Nephron (organoid): ENCODE data around the gene NHS.

Source experiments
- H3K27ac Mint-ChIP-seq, 3 experiments: 2 replicates each; pipeline ENCODE4 v1.8.0; 2020; ENCODE audit warnings: mixed read lengths in 3 of 3, mild to moderate bottlenecking in 2 of 3, moderate library complexity in 1 of 3
- H3K27me3 Mint-ChIP-seq: 2 replicates; pipeline ENCODE4 v1.8.0; 2021; ENCODE audit warnings: low read depth, mild to moderate bottlenecking, moderate library complexity, mixed read lengths
- H3K36me3 Mint-ChIP-seq: 2 replicates; pipeline ENCODE4 v1.8.0; 2020; ENCODE audit warnings: low read depth, mixed read lengths
- H3K4me1 Mint-ChIP-seq: 2 replicates; pipeline ENCODE4 v1.8.0; 2020; ENCODE audit warnings: mixed read lengths
- H3K4me3 Mint-ChIP-seq, 3 experiments: 2 replicates each; pipeline ENCODE4 v1.8.0; 2020; ENCODE audit warnings: mild to moderate bottlenecking in 3 of 3, mixed read lengths in 3 of 3, moderate library complexity in 2 of 3
- H3K9me3 Mint-ChIP-seq: 2 replicates; pipeline ENCODE4 v1.8.0; 2020; ENCODE audit warnings: mixed read lengths
- TF ChIP-seq, protein P1 (sequence below), 3 experiments: fragments of 200-600 bp; sonication (generic); IDR thresholded peaks; one replicate each; pipeline ENCODE4 v1.5.0; 2021; ENCODE audit warnings: antibody characterized with exemption in 3 of 3; ENCODE audit not compliant: unreplicated experiment in 3 of 3

The NHS gene

DNA sequence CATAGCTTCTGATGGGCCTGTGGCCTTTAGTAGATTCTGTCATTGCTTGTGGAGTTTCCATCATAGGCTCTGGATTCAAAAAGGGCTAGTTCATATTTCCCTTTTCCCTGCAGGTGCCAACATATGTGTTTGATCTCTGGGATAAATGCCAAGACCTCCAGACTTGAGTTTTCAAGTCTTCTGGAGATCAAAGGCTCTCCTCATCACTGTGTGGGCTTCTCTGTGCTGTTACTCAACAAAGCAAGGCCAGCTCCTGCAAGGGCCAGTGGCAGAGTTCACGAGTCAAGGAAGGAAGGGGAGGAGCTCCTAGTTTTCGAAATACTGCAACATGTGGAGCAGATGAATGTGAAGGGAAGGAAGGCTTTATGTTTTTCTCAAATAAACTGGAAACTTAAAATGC lies 299.6 kb downstream of the NHS start:
- peaks cover 7% of the 10 kb centered on the region for H3K4me1 Mint-ChIP-seq
- H3K27me3 Mint-ChIP-seq = no peaks in the 10 kb centered on the region
- TF ChIP-seq, protein P1, sequence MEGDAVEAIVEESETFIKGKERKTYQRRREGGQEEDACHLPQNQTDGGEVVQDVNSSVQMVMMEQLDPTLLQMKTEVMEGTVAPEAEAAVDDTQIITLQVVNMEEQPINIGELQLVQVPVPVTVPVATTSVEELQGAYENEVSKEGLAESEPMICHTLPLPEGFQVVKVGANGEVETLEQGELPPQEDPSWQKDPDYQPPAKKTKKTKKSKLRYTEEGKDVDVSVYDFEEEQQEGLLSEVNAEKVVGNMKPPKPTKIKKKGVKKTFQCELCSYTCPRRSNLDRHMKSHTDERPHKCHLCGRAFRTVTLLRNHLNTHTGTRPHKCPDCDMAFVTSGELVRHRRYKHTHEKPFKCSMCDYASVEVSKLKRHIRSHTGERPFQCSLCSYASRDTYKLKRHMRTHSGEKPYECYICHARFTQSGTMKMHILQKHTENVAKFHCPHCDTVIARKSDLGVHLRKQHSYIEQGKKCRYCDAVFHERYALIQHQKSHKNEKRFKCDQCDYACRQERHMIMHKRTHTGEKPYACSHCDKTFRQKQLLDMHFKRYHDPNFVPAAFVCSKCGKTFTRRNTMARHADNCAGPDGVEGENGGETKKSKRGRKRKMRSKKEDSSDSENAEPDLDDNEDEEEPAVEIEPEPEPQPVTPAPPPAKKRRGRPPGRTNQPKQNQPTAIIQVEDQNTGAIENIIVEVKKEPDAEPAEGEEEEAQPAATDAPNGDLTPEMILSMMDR (IDR thresholded peaks at IDR 0.05; ENCODE audit: unreplicated experiment in 3 of 3) = no peak
- H3K4me3 Mint-ChIP-seq = no peak overlapping the region
- H3K27ac Mint-ChIP-seq = peak overlapping the region; percentile 19 to 67 (median 51)
- H3K36me3 Mint-ChIP-seq = peaks cover 4% of the 10 kb centered on the region
- H3K9me3 Mint-ChIP-seq = no peaks in the 10 kb centered on the region

- Mint-ChIP-seq H3K4me1 (peaks cover 16% of the 10 kb centered on the region), H3K36me3 (no peaks in the 10 kb centered on the region)
These were observed 304.3 kb downstream of the NHS start for GRCh38 chrX:17679261-17679660.

DNA sequence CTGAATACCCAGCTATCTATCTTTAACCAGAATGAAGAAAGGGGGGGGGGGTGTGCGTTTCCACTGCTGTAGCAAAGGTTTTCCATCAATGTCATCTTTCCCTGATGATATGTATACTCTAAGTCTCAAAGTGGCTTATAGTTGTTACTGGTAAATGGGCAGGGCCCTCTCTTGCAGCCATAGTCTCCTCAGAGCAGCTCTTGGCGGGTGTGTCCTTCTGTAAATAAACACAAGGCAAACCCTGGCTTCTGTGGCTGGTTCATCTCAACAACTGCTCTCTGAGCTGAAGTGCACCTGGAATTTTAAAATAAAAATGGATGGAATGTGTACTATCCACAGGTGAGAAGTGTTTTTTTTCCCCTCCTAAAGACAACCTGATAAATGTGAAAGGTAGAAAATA lies 304.8 kb downstream of the NHS start:
- H3K36me3 Mint-ChIP-seq = no peaks in the 10 kb centered on the region
- TF ChIP-seq, protein P1 (IDR thresholded peaks at IDR 0.05; ENCODE audit: unreplicated experiment in 3 of 3) = no peak
- no peak overlapping the region for H3K4me3 Mint-ChIP-seq
- H3K9me3 Mint-ChIP-seq = no peaks in the 10 kb centered on the region
- peak overlapping the region in 1 of 3 experiments; percentile 6 for H3K27ac Mint-ChIP-seq
- H3K4me1 Mint-ChIP-seq = peaks cover 14% of the 10 kb centered on the region
- peaks cover 5% of the 10 kb centered on the region for H3K27me3 Mint-ChIP-seq

More at GRCh38 chrX:17679261-17679660, 304.3 kb downstream of the NHS start:
- Mint-ChIP-seq H3K27ac (no peak overlapping the region), H3K9me3 (no peaks in the 10 kb centered on the region), H3K27me3 (peaks cover 2% of the 10 kb centered on the region), H3K4me3 (no peak overlapping the region)
- TF ChIP-seq, protein P1 (IDR thresholded peaks at IDR 0.05; ENCODE audit: unreplicated experiment in 3 of 3) = no peak

- Mint-ChIP-seq H3K27ac (peak overlapping the region in 1 of 3 experiments; percentile 6), H3K9me3 (no peaks in the 10 kb centered on the region), H3K27me3 (peaks cover 5% of the 10 kb centered on the region), H3K36me3 (no peaks in the 10 kb centered on the region), H3K4me3 (no peak overlapping the region), H3K4me1 (peaks cover 15% of the 10 kb centered on the region)
- TF ChIP-seq, protein P1 (IDR thresholded peaks at IDR 0.05; ENCODE audit: unreplicated experiment in 3 of 3) = no peak
These were observed 305.9 kb downstream of the NHS start for GRCh38 chrX:17680732-17681413.

DNA sequence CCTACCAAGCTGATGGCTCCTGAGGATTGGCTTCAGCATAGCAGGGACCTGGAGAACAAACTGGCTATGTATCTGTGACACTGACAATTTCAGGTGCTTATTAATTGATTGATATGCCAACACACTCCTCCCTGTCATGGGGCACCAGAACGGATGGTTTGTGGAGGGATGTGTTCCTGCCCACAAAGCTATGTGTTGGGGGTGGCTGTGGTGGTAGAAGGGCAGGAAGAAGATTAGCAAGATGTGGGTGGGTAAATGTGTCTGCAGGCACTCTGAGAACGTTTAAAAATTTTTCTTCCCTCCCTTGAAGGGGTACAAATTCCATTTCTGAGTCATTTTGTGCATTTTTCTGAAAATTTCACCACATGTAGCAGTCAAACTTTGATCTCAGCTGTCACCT lies 307.3 kb downstream of the NHS start:
- no peak overlapping the region for H3K4me3 Mint-ChIP-seq
- TF ChIP-seq, protein P1 (IDR thresholded peaks at IDR 0.05; ENCODE audit: unreplicated experiment in 3 of 3) = no peak

DNA sequence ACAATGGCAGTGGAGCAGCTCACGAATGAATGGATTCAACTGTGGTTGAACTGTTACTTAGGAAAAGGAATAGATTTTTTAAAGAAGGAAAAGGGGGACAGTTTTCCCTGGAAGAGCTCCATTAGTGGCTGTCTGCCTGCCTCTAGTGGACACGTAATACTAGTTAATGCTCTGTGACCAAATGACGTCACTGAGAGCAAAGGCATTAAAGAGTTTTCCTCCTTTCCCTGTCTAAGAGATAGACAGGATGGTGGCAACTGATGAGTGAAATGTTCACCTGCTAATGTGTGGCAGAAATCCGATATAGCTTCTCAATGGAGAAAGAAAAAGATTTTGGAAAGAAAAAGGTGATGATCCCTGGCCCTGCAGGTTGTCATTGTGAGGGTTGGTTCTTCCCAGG lies 310.0 kb downstream of the NHS start:
- no peaks in the 10 kb centered on the region for H3K36me3 Mint-ChIP-seq
- TF ChIP-seq, protein P1 (IDR thresholded peaks at IDR 0.05; ENCODE audit: unreplicated experiment in 3 of 3) = no peak
- peaks cover 5% of the 10 kb centered on the region for H3K27me3 Mint-ChIP-seq
- H3K4me3 Mint-ChIP-seq = no peak overlapping the region
- H3K9me3 Mint-ChIP-seq = no peaks in the 10 kb centered on the region
- H3K27ac Mint-ChIP-seq = peak overlapping the region; percentile 29 to 62 (median 36)
- peaks cover 16% of the 10 kb centered on the region for H3K4me1 Mint-ChIP-seq

More for the DNA sequence above, 307.3 kb downstream of the NHS start:
- peak overlapping the region in 1 of 3 experiments; percentile 39 for H3K27ac Mint-ChIP-seq
- peaks cover 5% of the 10 kb centered on the region for H3K27me3 Mint-ChIP-seq
- peaks cover 15% of the 10 kb centered on the region for H3K4me1 Mint-ChIP-seq
- H3K9me3 Mint-ChIP-seq = no peaks in the 10 kb centered on the region
- no peaks in the 10 kb centered on the region for H3K36me3 Mint-ChIP-seq
